ENCODE data around the gene KIRREL3.

Gene KIRREL3

GRCh38 chr11:126834573-126834972, 166.0 kb downstream of the KIRREL3 start:
- Histone ChIP-seq H3K4me2 (ENCODE audit: low read depth, low read length, poor library complexity, severe bottlenecking) (no peak overlapping the region), H2AFZ (ENCODE audit: low read depth, low read length, severe bottlenecking) (no peak overlapping the region), H3K27me3 (ENCODE audit: low read length) (no peaks in the 10 kb centered on the region), H3F3A (ENCODE audit: insufficient read depth) (no peaks in the 10 kb centered on the region), H3K9me2 (replicated peaks; ENCODE audit: insufficient read depth, low read length) (no peaks in the 10 kb centered on the region), H3K79me2 (ENCODE audit: insufficient read depth, low read length) (no peaks in the 10 kb centered on the region), H3K36me3 (ENCODE audit: low read length) (no peaks in the 10 kb centered on the region), H3K9me3 (ENCODE audit: insufficient read depth, low read length) (no peaks in the 10 kb centered on the region), H3K27ac (ENCODE audit: low read depth, low read length) (no peak overlapping the region), H3K9ac (ENCODE audit: low read length) (no peak overlapping the region), H3K4me3 (ENCODE audit: insufficient read depth, low read length, poor library complexity, severe bottlenecking) (no peak overlapping the region), H4K20me1 (ENCODE audit: low read depth, low read length) (no peaks in the 10 kb centered on the region)
- no peak for TF ChIP-seq EZH2phosphoT487 (conservative IDR thresholded peaks at IDR 0.05; ENCODE audit: low read length)
- TF ChIP-seq, protein P1, sequence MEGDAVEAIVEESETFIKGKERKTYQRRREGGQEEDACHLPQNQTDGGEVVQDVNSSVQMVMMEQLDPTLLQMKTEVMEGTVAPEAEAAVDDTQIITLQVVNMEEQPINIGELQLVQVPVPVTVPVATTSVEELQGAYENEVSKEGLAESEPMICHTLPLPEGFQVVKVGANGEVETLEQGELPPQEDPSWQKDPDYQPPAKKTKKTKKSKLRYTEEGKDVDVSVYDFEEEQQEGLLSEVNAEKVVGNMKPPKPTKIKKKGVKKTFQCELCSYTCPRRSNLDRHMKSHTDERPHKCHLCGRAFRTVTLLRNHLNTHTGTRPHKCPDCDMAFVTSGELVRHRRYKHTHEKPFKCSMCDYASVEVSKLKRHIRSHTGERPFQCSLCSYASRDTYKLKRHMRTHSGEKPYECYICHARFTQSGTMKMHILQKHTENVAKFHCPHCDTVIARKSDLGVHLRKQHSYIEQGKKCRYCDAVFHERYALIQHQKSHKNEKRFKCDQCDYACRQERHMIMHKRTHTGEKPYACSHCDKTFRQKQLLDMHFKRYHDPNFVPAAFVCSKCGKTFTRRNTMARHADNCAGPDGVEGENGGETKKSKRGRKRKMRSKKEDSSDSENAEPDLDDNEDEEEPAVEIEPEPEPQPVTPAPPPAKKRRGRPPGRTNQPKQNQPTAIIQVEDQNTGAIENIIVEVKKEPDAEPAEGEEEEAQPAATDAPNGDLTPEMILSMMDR (IDR thresholded peaks at IDR 0.05; ENCODE audit: insufficient read depth, low read length, poor library complexity, severe bottlenecking), result no peak

- Histone ChIP-seq H4K20me1 (ENCODE audit: low read depth, low read length) (no peaks in the 10 kb centered on the region), H3K4me2 (ENCODE audit: low read depth, low read length, poor library complexity, severe bottlenecking) (no peak overlapping the region), H3K4me3 (ENCODE audit: insufficient read depth, low read length, poor library complexity, severe bottlenecking) (no peak overlapping the region), H3K9me3 (ENCODE audit: insufficient read depth, low read length) (no peaks in the 10 kb centered on the region), H3K9ac (ENCODE audit: low read length) (no peak overlapping the region), H3K27me3 (ENCODE audit: low read length) (no peaks in the 10 kb centered on the region), H3K27ac (ENCODE audit: low read depth, low read length) (no peak overlapping the region), H3K36me3 (ENCODE audit: low read length) (no peaks in the 10 kb centered on the region), H2AFZ (ENCODE audit: low read depth, low read length, severe bottlenecking) (no peak overlapping the region), H3K9me2 (replicated peaks; ENCODE audit: insufficient read depth, low read length) (no peaks in the 10 kb centered on the region), H3K79me2 (ENCODE audit: insufficient read depth, low read length) (no peaks in the 10 kb centered on the region), H3F3A (ENCODE audit: insufficient read depth) (no peaks in the 10 kb centered on the region)
- TF ChIP-seq, protein P1 (IDR thresholded peaks at IDR 0.05; ENCODE audit: insufficient read depth, low read length, poor library complexity, severe bottlenecking), result no peak
- no peak for TF ChIP-seq EZH2phosphoT487 (conservative IDR thresholded peaks at IDR 0.05; ENCODE audit: low read length)
Measured at GRCh38 chr11:126834149-126834548, 166.4 kb downstream of the KIRREL3 start.

DNA sequence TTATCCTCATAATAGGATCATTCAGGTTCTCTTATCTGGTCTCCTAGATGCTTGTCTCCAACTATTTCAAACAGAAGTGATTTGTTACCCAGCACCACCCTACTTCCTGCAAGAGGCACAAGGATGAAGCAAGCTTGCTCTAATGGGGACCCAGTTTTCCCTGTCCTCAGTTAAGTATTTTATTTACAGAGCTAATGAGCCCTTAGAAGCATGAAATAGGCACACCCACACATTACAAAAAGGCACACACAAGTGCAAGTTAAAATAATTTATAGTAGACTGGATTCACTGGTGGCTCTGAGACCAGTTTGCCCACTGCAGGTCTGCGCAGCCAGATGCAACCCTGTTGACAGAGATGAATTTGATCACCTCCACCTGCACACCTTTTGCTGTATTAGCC, 167.5 kb downstream of the KIRREL3 start:
- Histone ChIP-seq H3K27ac (ENCODE audit: low read depth, low read length) (no peak overlapping the region), H3K4me2 (ENCODE audit: low read depth, low read length, poor library complexity, severe bottlenecking) (no peak overlapping the region)
- no peak for TF ChIP-seq EZH2phosphoT487 (conservative IDR thresholded peaks at IDR 0.05; ENCODE audit: low read length)
- TF ChIP-seq, protein P1 (IDR thresholded peaks at IDR 0.05; ENCODE audit: insufficient read depth, low read length, poor library complexity, severe bottlenecking), result no peak

More for the DNA sequence above, 167.5 kb downstream of the KIRREL3 start:
- H3F3A ChIP-seq (ENCODE audit: insufficient read depth), result no peaks in the 10 kb centered on the region
- H3K9me2 ChIP-seq (replicated peaks; ENCODE audit: insufficient read depth, low read length), result no peaks in the 10 kb centered on the region
- no peaks in the 10 kb centered on the region for H3K9me3 ChIP-seq (ENCODE audit: insufficient read depth, low read length)
- no peak overlapping the region for H2AFZ ChIP-seq (ENCODE audit: low read depth, low read length, severe bottlenecking)
- H4K20me1 ChIP-seq (ENCODE audit: low read depth, low read length), result no peaks in the 10 kb centered on the region
- no peak overlapping the region for H3K9ac ChIP-seq (ENCODE audit: low read length)
- H3K36me3 ChIP-seq (ENCODE audit: low read length), result no peaks in the 10 kb centered on the region
- H3K79me2 ChIP-seq (ENCODE audit: insufficient read depth, low read length), result no peaks in the 10 kb centered on the region
- no peak overlapping the region for H3K4me3 ChIP-seq (ENCODE audit: insufficient read depth, low read length, poor library complexity, severe bottlenecking)
- no peaks in the 10 kb centered on the region for H3K27me3 ChIP-seq (ENCODE audit: low read length)

Data from SU-DHL-6 (cell line).